Myometrial cell (primary cell): ENCODE data around the gene DHX57. TPM values are rescaled to one million over a fixed set of nuclear protein-coding genes. Genes with fewer than 3 reads are reported as not detected.

Experiments used
- total RNA-seq: library from RNA; depleted of rRNA; stranded (reverse); fragments of >200 nt; gene quantifications from 2 replicates; pipeline ENCODE4 v1.2.3, GENCODE V29; 2015

Gene DHX57, protein sequence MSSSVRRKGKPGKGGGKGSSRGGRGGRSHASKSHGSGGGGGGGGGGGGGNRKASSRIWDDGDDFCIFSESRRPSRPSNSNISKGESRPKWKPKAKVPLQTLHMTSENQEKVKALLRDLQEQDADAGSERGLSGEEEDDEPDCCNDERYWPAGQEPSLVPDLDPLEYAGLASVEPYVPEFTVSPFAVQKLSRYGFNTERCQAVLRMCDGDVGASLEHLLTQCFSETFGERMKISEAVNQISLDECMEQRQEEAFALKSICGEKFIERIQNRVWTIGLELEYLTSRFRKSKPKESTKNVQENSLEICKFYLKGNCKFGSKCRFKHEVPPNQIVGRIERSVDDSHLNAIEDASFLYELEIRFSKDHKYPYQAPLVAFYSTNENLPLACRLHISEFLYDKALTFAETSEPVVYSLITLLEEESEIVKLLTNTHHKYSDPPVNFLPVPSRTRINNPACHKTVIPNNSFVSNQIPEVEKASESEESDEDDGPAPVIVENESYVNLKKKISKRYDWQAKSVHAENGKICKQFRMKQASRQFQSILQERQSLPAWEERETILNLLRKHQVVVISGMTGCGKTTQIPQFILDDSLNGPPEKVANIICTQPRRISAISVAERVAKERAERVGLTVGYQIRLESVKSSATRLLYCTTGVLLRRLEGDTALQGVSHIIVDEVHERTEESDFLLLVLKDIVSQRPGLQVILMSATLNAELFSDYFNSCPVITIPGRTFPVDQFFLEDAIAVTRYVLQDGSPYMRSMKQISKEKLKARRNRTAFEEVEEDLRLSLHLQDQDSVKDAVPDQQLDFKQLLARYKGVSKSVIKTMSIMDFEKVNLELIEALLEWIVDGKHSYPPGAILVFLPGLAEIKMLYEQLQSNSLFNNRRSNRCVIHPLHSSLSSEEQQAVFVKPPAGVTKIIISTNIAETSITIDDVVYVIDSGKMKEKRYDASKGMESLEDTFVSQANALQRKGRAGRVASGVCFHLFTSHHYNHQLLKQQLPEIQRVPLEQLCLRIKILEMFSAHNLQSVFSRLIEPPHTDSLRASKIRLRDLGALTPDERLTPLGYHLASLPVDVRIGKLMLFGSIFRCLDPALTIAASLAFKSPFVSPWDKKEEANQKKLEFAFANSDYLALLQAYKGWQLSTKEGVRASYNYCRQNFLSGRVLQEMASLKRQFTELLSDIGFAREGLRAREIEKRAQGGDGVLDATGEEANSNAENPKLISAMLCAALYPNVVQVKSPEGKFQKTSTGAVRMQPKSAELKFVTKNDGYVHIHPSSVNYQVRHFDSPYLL (N-terminal part only)
- 11.0 and 19.3 TPM in 2 replicates for total RNA-seq

DNA sequence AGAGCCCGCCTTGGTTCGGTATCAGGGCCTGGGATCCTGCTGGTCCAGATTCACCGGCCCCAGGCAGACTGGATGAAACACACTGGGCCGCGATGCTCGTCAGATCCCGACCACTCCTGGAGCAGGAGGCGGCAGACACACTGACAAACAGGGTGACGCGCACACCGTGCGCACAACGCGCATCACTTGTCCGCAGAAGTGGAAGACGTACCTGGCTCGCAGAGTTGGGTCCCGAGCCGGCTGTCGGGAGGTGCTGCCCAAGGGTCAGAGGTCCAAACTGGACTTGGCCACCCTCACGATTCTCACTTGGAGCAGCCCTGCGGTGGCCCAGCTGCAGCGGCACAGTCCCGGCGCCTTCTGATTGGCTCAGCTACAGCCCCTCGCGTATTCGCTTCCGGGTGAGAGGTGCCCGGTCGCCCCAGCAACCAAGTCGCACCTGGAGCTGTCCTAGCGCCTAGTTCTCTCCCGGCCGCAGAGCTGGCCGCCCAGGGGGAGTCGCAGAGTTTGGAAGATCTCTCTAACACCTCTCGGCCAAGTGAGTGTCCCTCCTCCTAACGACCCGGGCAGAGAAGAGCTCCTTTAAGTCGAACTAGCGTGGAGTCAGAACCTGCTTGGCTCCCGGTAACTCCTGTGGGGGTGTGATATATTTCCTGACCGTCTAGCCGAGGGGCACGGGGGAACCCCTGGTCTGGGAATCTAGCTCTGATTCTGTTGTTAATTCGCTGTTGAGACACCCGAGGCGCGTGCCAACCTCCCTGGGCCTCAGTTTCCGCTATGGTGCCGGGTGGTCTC is at the start of gene DHX57, which contains the start of gene MORN2:
DHX57 (minus strand) TSS at position 359 of the 792 bp plus-strand sequence. CDS start 7,529 bp downstream, outside the sequence.
MORN2 (plus strand) TSS at position 401 of the 792 bp plus-strand sequence.

DNA sequence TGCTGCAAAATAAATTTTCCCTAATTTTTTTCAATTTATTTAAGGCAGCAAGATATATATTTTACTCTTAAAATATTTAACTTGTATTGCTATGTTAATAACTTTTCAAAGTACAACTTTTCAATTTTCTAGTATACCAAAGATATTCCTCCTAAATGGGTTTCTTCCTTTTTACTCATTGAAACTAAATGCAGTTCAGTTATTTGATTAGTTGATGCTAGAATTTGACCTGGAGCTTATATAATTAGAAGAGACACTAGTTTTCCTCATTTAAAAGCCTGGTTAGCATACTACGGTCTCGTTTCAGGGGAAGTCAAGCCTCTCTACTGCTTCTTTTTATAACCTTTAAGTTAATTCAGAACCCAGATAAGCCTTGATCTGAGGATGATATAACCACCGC is 13.8 kb upstream of the DHX57 start, which contains the start of gene ARHGEF33:
ARHGEF33 (plus strand) TSS at position 301 of the 400 bp plus-strand sequence. CDS start 29,573 bp downstream, outside the sequence.

DNA sequence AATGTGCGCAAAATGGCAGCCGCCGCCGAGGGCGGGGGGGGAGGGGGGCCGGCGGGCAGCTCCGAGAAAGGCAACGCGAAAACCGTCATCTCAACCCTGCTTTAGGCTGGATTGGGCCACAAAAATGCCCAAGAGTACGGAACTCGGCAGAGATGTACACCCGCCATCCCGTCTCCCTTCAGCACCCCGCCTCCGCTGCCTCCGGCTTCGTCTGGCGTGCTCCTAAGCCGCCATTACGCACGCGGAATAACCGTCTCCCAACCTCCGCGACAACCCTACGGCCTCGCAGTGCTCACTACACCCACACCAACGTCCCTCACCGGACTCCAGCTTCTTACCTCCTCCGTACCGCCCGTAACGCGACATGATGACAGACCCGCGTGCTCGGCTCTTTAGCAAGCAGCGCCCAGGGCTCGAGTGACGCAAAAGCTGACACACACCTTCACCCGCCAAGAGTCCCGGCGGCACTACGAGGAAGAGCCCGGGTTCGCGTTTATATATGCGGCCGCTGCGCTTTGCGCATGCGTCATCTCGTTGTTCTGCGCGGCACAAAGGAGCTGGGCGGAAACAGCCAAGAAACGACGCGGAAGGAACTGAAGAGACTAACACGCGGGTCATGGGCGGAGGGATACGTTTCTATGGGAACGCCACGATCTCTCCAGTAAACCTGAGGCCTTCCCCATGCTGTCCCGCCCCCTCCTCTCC is 124.7 kb downstream of the DHX57 start, which contains the start of gene SRSF7:
SRSF7 (minus strand) TSS at position 471 of the 705 bp plus-strand sequence; CDS start at position 366, 105 bp downstream.

Other genes starting within 250 kb of the DHX57 start
- 7.4 and 14.4 TPM in 2 replicates for gene GALM, start 209.8 kb downstream of the DHX57 start, total RNA-seq
- 94.0 and 114 TPM in 2 replicates for gene SRSF7, start 124.6 kb downstream of the DHX57 start, total RNA-seq
- gene GEMIN6, start 97.7 kb downstream of the DHX57 start, total RNA-seq = 15.0 and 21.1 TPM in 2 replicates
- 25.7 and 29.8 TPM in 2 replicates for gene MORN2, start within 50 bp of the DHX57 start, total RNA-seq
- under 0.01 TPM in 1 of 2 replicates, not detected in the other for gene ARHGEF33, start 13.9 kb upstream of the DHX57 start, total RNA-seq
- gene SOS1, start 245.1 kb upstream of the DHX57 start, total RNA-seq = 12.4 and 15.3 TPM in 2 replicates